ENCODE results near the gene EFCAB11. TPM values are rescaled to one million over a fixed set of nuclear protein-coding genes. Genes with fewer than 3 reads are reported as not detected.

Gene EFCAB11
- total and polyA plus RNA-seq, 9 of the 15 experiments (the other 6 are each of a cell fraction or from before 2014, with no cell fraction given), result 13.4 to 37.9 (median 17.4) TPM

GRCh38 chr14:89955745-89956660, 1.5 kb upstream of the EFCAB11 start, which contains the start of gene TDP1 (continued):
- TF ChIP-seq ETV1 (tag; conservative IDR thresholded peaks at IDR 0.05; ENCODE audit: low read depth), result peak; percentile 71
- TF ChIP-seq GTF2F1 (IDR thresholded peaks at IDR 0.05; ENCODE audit: low read depth, low read length), result 0 out of 2 replicates have a peak, but pooled peaks have one; percentile 16
- TF ChIP-seq PRMT5 (CRISPR knock-in tag; IDR thresholded peaks at IDR 0.05), result no peak
- no peak for TF ChIP-seq ZKSCAN8 (CRISPR knock-in tag; IDR thresholded peaks at IDR 0.05)
- no peak for TF ChIP-seq HNRNPK (IDR thresholded peaks at IDR 0.05; ENCODE audit: low read depth, low read length, poor library complexity, severe bottlenecking)
- TF ChIP-seq DEAF1 (CRISPR knock-in tag; IDR thresholded peaks at IDR 0.05), result no peak
- TF ChIP-seq ZNF695 (CRISPR knock-in tag; IDR thresholded peaks at IDR 0.05), result no peak
- no peak for TF ChIP-seq HES1 (IDR thresholded peaks at IDR 0.05; ENCODE audit: low read depth)
- TF ChIP-seq NFIX (CRISPR knock-in tag; IDR thresholded peaks at IDR 0.05; ENCODE audit: low read depth), result no peak
- TF ChIP-seq HMG20A (CRISPR knock-in tag; conservative IDR thresholded peaks at IDR 0.05), result no peak
- TF ChIP-seq POU5F1 (IDR thresholded peaks at IDR 0.05; ENCODE audit: borderline replicate concordance, low read depth, low read length, partially characterized antibody), result no peak
- TF ChIP-seq ZFP1 (CRISPR knock-in tag; IDR thresholded peaks at IDR 0.05), result no peak
- no peak for TF ChIP-seq ZNF280A (IDR thresholded peaks at IDR 0.05; ENCODE audit: low read depth, partially characterized antibody)
- TF ChIP-seq ZNF212 (CRISPR knock-in tag; IDR thresholded peaks at IDR 0.05), result no peak
- TF ChIP-seq ZBTB5 (IDR thresholded peaks at IDR 0.05), result no peak
- TF ChIP-seq PHF20 (IDR thresholded peaks at IDR 0.05; ENCODE audit: partially characterized antibody), result peak; percentile 68
- no peak for TF ChIP-seq ZNF143 (CRISPR knock-in tag; IDR thresholded peaks at IDR 0.05)
- no peak for TF ChIP-seq NR0B1 (IDR thresholded peaks at IDR 0.05; ENCODE audit: partially characterized antibody)
- TF ChIP-seq ZNF507 (tag; conservative IDR thresholded peaks at IDR 0.05), result no peak
